Measurements from ENCODE around the gene ZFP36. TPM values are rescaled to one million over a fixed set of nuclear protein-coding genes. Genes with fewer than 3 reads are reported as not detected.

The ZFP36 gene
- total RNA-seq, 1 donor from 2014 or later, result 111 TPM

- H3K4me3 Mint-ChIP-seq, result peak overlapping the region; percentile 44
- H3K9me3 Mint-ChIP-seq, result no peaks in the 10 kb centered on the region
- DNase-seq (ENCODE audit: low spot score in 2 of 2, unreplicated experiment in 2 of 2), result no peak
- no peak for TF ChIP-seq CTCF (IDR thresholded peaks at IDR 0.05; ENCODE audit: unreplicated experiment)
- H3K27me3 Mint-ChIP-seq (ENCODE audit: low read depth), result no peaks in the 10 kb centered on the region
- peaks cover 18% of the 10 kb centered on the region for H3K4me1 Mint-ChIP-seq
- peak overlapping the region; percentile 80 for H3K27ac Mint-ChIP-seq
- peaks cover 21% of the 10 kb centered on the region for H3K36me3 Mint-ChIP-seq
Observed at GRCh38 chr19:39388657-39389056, 18.0 kb upstream of the ZFP36 start.

GRCh38 chr19:39389631-39390414, 16.8 kb upstream of the ZFP36 start:
- no peak for DNase-seq (ENCODE audit: low spot score in 2 of 2, unreplicated experiment in 2 of 2)
- no peaks in the 10 kb centered on the region for H3K9me3 Mint-ChIP-seq
- TF ChIP-seq CTCF (IDR thresholded peaks at IDR 0.05; ENCODE audit: unreplicated experiment), result no peak
- H3K27me3 Mint-ChIP-seq (ENCODE audit: low read depth), result no peaks in the 10 kb centered on the region
- H3K4me1 Mint-ChIP-seq, result peaks cover 18% of the 10 kb centered on the region
- H3K4me3 Mint-ChIP-seq, result peak overlapping the region; percentile 90
- peaks cover 19% of the 10 kb centered on the region for H3K36me3 Mint-ChIP-seq
- H3K27ac Mint-ChIP-seq, result peak overlapping the region; percentile 99

- H3K27me3 Mint-ChIP-seq (ENCODE audit: low read depth), result no peaks in the 10 kb centered on the region
- peak overlapping the region; percentile 90 for H3K4me3 Mint-ChIP-seq
- peak overlapping the region; percentile 99 for H3K27ac Mint-ChIP-seq
- H3K36me3 Mint-ChIP-seq, result peaks cover 19% of the 10 kb centered on the region
- peaks cover 18% of the 10 kb centered on the region for H3K4me1 Mint-ChIP-seq
- H3K9me3 Mint-ChIP-seq, result no peaks in the 10 kb centered on the region
- DNase-seq (ENCODE audit: low spot score in 2 of 2, unreplicated experiment in 2 of 2), result no peak
- TF ChIP-seq CTCF (IDR thresholded peaks at IDR 0.05; ENCODE audit: unreplicated experiment), result no peak
Observed at GRCh38 chr19:39390451-39390750, 16.2 kb upstream of the ZFP36 start.

- Mint-ChIP-seq H3K36me3 (peaks cover 16% of the 10 kb centered on the region), H3K27ac (peak within 1 kb of the TSS; percentile 99), H3K27me3 (ENCODE audit: low read depth) (no peaks in the 10 kb centered on the region), H3K4me1 (peaks cover 18% of the 10 kb centered on the region), H3K4me3 (peak within 1 kb of the TSS; percentile 90), H3K9me3 (no peaks in the 10 kb centered on the region)
- no peak for TF ChIP-seq CTCF (IDR thresholded peaks at IDR 0.05; ENCODE audit: unreplicated experiment)
- DNase-seq (ENCODE audit: low spot score in 2 of 2, unreplicated experiment in 2 of 2), result peak; percentile 88 to 91
Observed at GRCh38 chr19:39390751-39391437, 15.8 kb upstream of the ZFP36 start, which contains the start of the genes MED29 and PAF1. Gene MED29 (plus strand): TSS chr19:39391378. CDS start chr19:39391423, 45 bp downstream. Gene PAF1 (minus strand): TSS chr19:39391106. CDS start chr19:39390864, 242 bp downstream.

- peak; percentile 79 to 89 for DNase-seq (ENCODE audit: low spot score in 2 of 2, unreplicated experiment in 2 of 2)
- peak overlapping the region; percentile 78 for H3K27ac Mint-ChIP-seq
Observed at GRCh38 chr19:39397360-39398296, 9.0 kb upstream of the ZFP36 start.

More at GRCh38 chr19:39397360-39398296, 9.0 kb upstream of the ZFP36 start:
- TF ChIP-seq CTCF (IDR thresholded peaks at IDR 0.05; ENCODE audit: unreplicated experiment), result peak; percentile 76
- Mint-ChIP-seq H3K4me3 (no peak overlapping the region), H3K27me3 (ENCODE audit: low read depth) (no peaks in the 10 kb centered on the region), H3K9me3 (no peaks in the 10 kb centered on the region), H3K36me3 (peaks cover 13% of the 10 kb centered on the region), H3K4me1 (peaks cover 7% of the 10 kb centered on the region)
